Brain microvascular endothelial cell (primary cell): ENCODE results near the gene DOCK1.

Experiments
- DNase-seq: peaks from one replicate; pipeline ENCODE4 v3.0.0-alpha.2; 2020
- H3K27ac ChIP-seq: fragments of 250-450 bp; sonication (Bioruptor Pico); 2 replicates; pipeline ENCODE4 v1.5.1; 2020; ENCODE audit warnings: mild to moderate bottlenecking, moderate library complexity
- H3K27me3 ChIP-seq: fragments of 250-450 bp; sonication (Bioruptor Pico); replicated peaks from 2 replicates; pipeline ENCODE4 v1.5.1; 2020; ENCODE audit warnings: mild to moderate bottlenecking
- H3K36me3 ChIP-seq: fragments of 250-450 bp; sonication (Bioruptor Pico); replicated peaks from 2 replicates; pipeline ENCODE4 v1.5.1; 2020; ENCODE audit warnings: mild to moderate bottlenecking
- H3K4me3 ChIP-seq: 2 replicates; pipeline ENCODE4 v1.5.1; 2011; ENCODE audit warnings: low read depth, mild to moderate bottlenecking, control low read depth, low read length, moderate library complexity
- CTCF ChIP-seq: IDR thresholded peaks from 2 replicates; pipeline ENCODE4 v1.5.1; 2011; ENCODE audit warnings: low read depth, mild to moderate bottlenecking, moderate library complexity, low read length, control low read depth, inconsistent platforms; ENCODE audit errors: missing control alignments
- in situ Hi-C: cut with HindIII; loops from 2 replicates; pipeline ENCODE4 v1.10.0; 2017; ENCODE audit warnings: low sequenced_read_pairs, low pct_ligation_motif_present

The DOCK1 gene

GRCh38 chr10:127020260-127020659 lies 115.0 kb downstream of the DOCK1 start:
- TF ChIP-seq CTCF, result no peak
- H3K4me3 ChIP-seq, result no peak overlapping the region
- H3K27ac ChIP-seq, result no peak overlapping the region
- H3K27me3 ChIP-seq, result no peaks in the 10 kb centered on the region
- DNase-seq, result no peak
- in situ Hi-C loops, result no loop called here
- peaks cover 22% of the 10 kb centered on the region for H3K36me3 ChIP-seq

GRCh38 chr10:127021801-127022200 lies 116.6 kb downstream of the DOCK1 start:
- DNase-seq, result no peak
- Histone ChIP-seq H3K36me3 (peaks cover 28% of the 10 kb centered on the region), H3K27ac (no peak overlapping the region), H3K27me3 (no peaks in the 10 kb centered on the region), H3K4me3 (no peak overlapping the region)
- no peak for TF ChIP-seq CTCF
- in situ Hi-C loops, result no loop called here

- in situ Hi-C loops, result no loop called here
- no peak overlapping the region for H3K27ac ChIP-seq
- no peak for TF ChIP-seq CTCF
- H3K4me3 ChIP-seq, result no peak overlapping the region
- no peaks in the 10 kb centered on the region for H3K27me3 ChIP-seq
- peaks cover 35% of the 10 kb centered on the region for H3K36me3 ChIP-seq
- no peak for DNase-seq
Measured at GRCh38 chr10:127024685-127025435, 119.6 kb downstream of the DOCK1 start.

GRCh38 chr10:127027786-127028185 lies 122.6 kb downstream of the DOCK1 start:
- no peak for DNase-seq
- Histone ChIP-seq H3K27ac (no peak overlapping the region), H3K36me3 (peaks cover 50% of the 10 kb centered on the region), H3K4me3 (no peak overlapping the region), H3K27me3 (no peaks in the 10 kb centered on the region)
- TF ChIP-seq CTCF, result no peak
- in situ Hi-C loops, result no loop called here

- in situ Hi-C loops, result no loop called here
Measured at GRCh38 chr10:127028556-127028955, 123.3 kb downstream of the DOCK1 start.

More at GRCh38 chr10:127028556-127028955, 123.3 kb downstream of the DOCK1 start:
- TF ChIP-seq CTCF, result no peak
- Histone ChIP-seq H3K36me3 (peaks cover 54% of the 10 kb centered on the region), H3K4me3 (no peak overlapping the region), H3K27ac (no peak overlapping the region), H3K27me3 (no peaks in the 10 kb centered on the region)
- no peak for DNase-seq
